ENCODE data around the gene GULP1. TPM values are rescaled to one million over a fixed set of nuclear protein-coding genes. Genes with fewer than 3 reads are reported as not detected.

Gene GULP1
- total and polyA plus RNA-seq, 7 experiments from 2014 or later, result not detected

- Histone ChIP-seq H3K4me3 (ENCODE audit: low read length) (no peak overlapping the region), H3K4me1 (ENCODE audit: control insufficient read depth in 2 of 2, insufficient read depth in 2 of 2, low read length in 2 of 2) (no peaks in the 10 kb centered on the region), H3K27ac (ENCODE audit: low read depth, low read length) (no peak overlapping the region), H3K9me3 (ENCODE audit: control insufficient read depth in 2 of 3, low read length in 3 of 3) (no peaks in the 10 kb centered on the region), H3K27me3 (ENCODE audit: control insufficient read depth in 2 of 2, insufficient read depth in 2 of 2, low read length in 2 of 2) (no peaks in the 10 kb centered on the region), H3K36me3 (ENCODE audit: control insufficient read depth in 2 of 3, insufficient read depth in 3 of 3, low read length in 3 of 3) (no peaks in the 10 kb centered on the region)
- no peak overlapping the region for H3K27ac Mint-ChIP-seq
- no peaks in the 10 kb centered on the region for H3K4me1 Mint-ChIP-seq
- ChIA-PET CTCF (no interaction called here), POLR2A (no interaction called here)
- intact Hi-C loops (cut with micrococcal nuclease), result no loop called here
- no peaks in the 10 kb centered on the region for H3K36me3 Mint-ChIP-seq
- no peak overlapping the region for H3K4me3 Mint-ChIP-seq
- peaks cover 0 to 6% (median 0%) of the 10 kb centered on the region in 11 donors for H3K9me3 Mint-ChIP-seq
- ATAC-seq (no peak), DNase-seq (no peak)
- H3K27me3 Mint-ChIP-seq, result peaks cover 0 to 6% (median 0%) of the 10 kb centered on the region in 5 donors
Measured at GRCh38 chr2:188444106-188444835, 152.6 kb downstream of the GULP1 start.

DNA sequence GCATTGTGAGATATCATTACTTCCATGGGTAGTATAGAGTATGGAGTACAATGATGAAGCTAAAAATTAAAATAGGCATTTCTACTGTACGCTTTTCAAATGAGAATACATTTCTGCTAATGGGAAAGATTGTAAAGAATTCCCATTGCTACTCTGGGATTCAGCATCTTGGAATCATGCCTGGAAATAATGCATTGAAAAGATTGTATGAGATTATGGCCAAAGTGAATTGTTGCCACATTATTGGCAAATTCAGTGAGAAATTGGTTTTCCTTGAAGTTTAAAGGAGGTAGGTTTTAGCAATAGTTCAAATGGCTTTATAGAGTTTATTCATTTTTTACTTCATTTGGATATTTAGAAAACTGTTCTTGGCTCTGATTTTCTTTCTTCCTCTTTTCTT is 157.9 kb downstream of the GULP1 start:
- DNase-seq, result no peak
- CTCF ChIA-PET, result no interaction called here

DNA sequence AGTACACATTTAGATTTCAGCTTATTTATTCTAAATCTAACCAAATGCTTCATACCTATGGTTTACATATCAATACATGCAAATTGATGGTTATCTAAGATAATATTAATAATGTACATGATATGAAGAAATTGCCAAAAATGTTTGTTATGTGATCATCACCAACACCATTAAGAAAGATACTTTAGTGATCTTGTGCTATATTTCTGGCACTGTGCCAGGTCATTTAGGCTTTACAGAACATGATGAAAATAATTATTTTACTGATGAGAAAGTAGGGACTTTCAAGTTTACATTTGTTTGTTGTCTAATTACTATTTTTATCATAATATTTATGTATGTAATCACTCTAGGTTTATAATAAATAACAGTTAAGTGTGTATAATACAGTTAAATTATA is 158.3 kb downstream of the GULP1 start:
- Histone ChIP-seq H3K36me3 (ENCODE audit: control insufficient read depth in 2 of 3, insufficient read depth in 3 of 3, low read length in 3 of 3) (no peaks in the 10 kb centered on the region), H3K4me3 (ENCODE audit: low read length) (no peak overlapping the region), H3K4me1 (ENCODE audit: control insufficient read depth in 2 of 2, insufficient read depth in 2 of 2, low read length in 2 of 2) (no peaks in the 10 kb centered on the region), H3K9me3 (ENCODE audit: control insufficient read depth in 2 of 3, low read length in 3 of 3) (no peaks in the 10 kb centered on the region), H3K27ac (ENCODE audit: low read depth, low read length) (no peak overlapping the region), H3K27me3 (ENCODE audit: control insufficient read depth in 2 of 2, insufficient read depth in 2 of 2, low read length in 2 of 2) (no peaks in the 10 kb centered on the region)
- no peaks in the 10 kb centered on the region for H3K4me1 Mint-ChIP-seq
- no peaks in the 10 kb centered on the region for H3K36me3 Mint-ChIP-seq
- peaks cover 0 to 6% (median 0%) of the 10 kb centered on the region in 11 donors for H3K9me3 Mint-ChIP-seq
- ChIA-PET CTCF (no interaction called here), POLR2A (no interaction called here)
- H3K27ac Mint-ChIP-seq, result no peak overlapping the region
- H3K27me3 Mint-ChIP-seq, result peaks cover 0 to 10% (median 0%) of the 10 kb centered on the region in 5 donors
- ATAC-seq (no peak), DNase-seq (no peak)
- H3K4me3 Mint-ChIP-seq, result no peak overlapping the region
- intact Hi-C loops (cut with micrococcal nuclease), result no loop called here

More for the DNA sequence above, 157.9 kb downstream of the GULP1 start:
- Histone ChIP-seq H3K27ac (ENCODE audit: low read depth, low read length) (no peak overlapping the region), H3K9me3 (ENCODE audit: control insufficient read depth in 2 of 3, low read length in 3 of 3) (no peaks in the 10 kb centered on the region), H3K4me3 (ENCODE audit: low read length) (no peak overlapping the region), H3K27me3 (ENCODE audit: control insufficient read depth in 2 of 2, insufficient read depth in 2 of 2, low read length in 2 of 2) (no peaks in the 10 kb centered on the region), H3K36me3 (ENCODE audit: control insufficient read depth in 2 of 3, insufficient read depth in 3 of 3, low read length in 3 of 3) (no peaks in the 10 kb centered on the region), H3K4me1 (ENCODE audit: control insufficient read depth in 2 of 2, insufficient read depth in 2 of 2, low read length in 2 of 2) (no peaks in the 10 kb centered on the region)
- ATAC-seq, result no peak
- H3K27me3 Mint-ChIP-seq, result peaks cover 0 to 10% (median 0%) of the 10 kb centered on the region in 5 donors
- H3K27ac Mint-ChIP-seq, result no peak overlapping the region
- peaks cover 0 to 6% (median 0%) of the 10 kb centered on the region in 11 donors for H3K9me3 Mint-ChIP-seq
- H3K36me3 Mint-ChIP-seq, result no peaks in the 10 kb centered on the region
- no peak overlapping the region for H3K4me3 Mint-ChIP-seq
- intact Hi-C loops (cut with micrococcal nuclease), result no loop called here
- H3K4me1 Mint-ChIP-seq, result no peaks in the 10 kb centered on the region
- POLR2A ChIA-PET, result no interaction called here

DNA sequence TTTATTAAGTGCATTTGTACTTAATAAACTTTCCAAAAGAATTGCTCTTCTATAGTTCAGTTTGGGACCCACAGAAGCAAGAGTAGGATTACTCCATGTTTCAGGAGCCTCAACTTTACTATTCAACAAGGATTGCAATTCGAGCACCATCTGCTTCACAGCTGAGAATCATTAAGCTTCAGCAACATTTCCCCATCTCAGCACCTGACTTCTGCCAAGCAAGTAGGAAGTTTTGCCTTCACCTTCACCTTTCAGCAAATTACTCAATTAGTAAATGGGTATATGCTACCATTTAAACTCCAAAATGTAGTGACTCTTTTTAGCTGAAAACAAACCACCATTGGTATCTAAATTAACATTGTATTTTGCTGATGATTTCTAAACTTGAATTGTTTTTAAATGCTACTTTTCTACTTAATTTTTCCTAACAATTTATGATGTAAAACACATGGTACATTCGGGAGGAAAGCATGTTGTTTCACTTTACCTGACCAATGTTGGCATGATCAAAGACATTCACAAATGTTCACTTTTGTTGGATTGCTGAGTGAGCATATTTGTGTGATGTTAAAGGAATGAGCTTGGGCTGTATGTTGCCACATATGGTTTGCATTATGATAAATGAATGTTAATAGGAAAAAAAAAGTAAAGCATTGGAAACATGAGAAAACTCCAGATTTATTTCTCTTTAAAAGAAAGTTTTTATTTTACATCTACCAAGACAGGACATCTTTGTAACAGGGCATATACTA is 159.2 kb downstream of the GULP1 start:
- H3K9me3 ChIP-seq (ENCODE audit: control insufficient read depth in 2 of 3, low read length in 3 of 3), result no peaks in the 10 kb centered on the region
- H3K27ac ChIP-seq (ENCODE audit: low read depth, low read length), result no peak overlapping the region
- intact Hi-C loops (cut with micrococcal nuclease), result no loop called here
- ATAC-seq (no peak), DNase-seq (no peak)
- H3K4me3 ChIP-seq (ENCODE audit: low read length), result no peak overlapping the region
- ChIA-PET POLR2A (no interaction called here), CTCF (no interaction called here)
- H3K36me3 Mint-ChIP-seq, result no peaks in the 10 kb centered on the region
- no peak overlapping the region for H3K27ac Mint-ChIP-seq
- H3K4me1 ChIP-seq (ENCODE audit: control insufficient read depth in 2 of 2, insufficient read depth in 2 of 2, low read length in 2 of 2), result no peaks in the 10 kb centered on the region
- no peaks in the 10 kb centered on the region for H3K27me3 ChIP-seq (ENCODE audit: control insufficient read depth in 2 of 2, insufficient read depth in 2 of 2, low read length in 2 of 2)
- peaks cover 0 to 10% (median 0%) of the 10 kb centered on the region in 5 donors for H3K27me3 Mint-ChIP-seq
- H3K4me3 Mint-ChIP-seq, result no peak overlapping the region
- no peaks in the 10 kb centered on the region for H3K4me1 Mint-ChIP-seq
- H3K9me3 Mint-ChIP-seq, result peaks cover 0 to 10% (median 0%) of the 10 kb centered on the region in 11 donors
- no peaks in the 10 kb centered on the region for H3K36me3 ChIP-seq (ENCODE audit: control insufficient read depth in 2 of 3, insufficient read depth in 3 of 3, low read length in 3 of 3)

GRCh38 chr2:188452084-188452483 is 160.4 kb downstream of the GULP1 start:
- no peak for DNase-seq
- Mint-ChIP-seq H3K27me3 (peaks cover 0 to 6% (median 0%) of the 10 kb centered on the region in 5 donors), H3K4me3 (no peak overlapping the region), H3K9me3 (peaks cover 0 to 5% (median 0%) of the 10 kb centered on the region in 11 donors), H3K27ac (no peak overlapping the region), H3K36me3 (no peaks in the 10 kb centered on the region), H3K4me1 (no peaks in the 10 kb centered on the region)
- H3K36me3 ChIP-seq (ENCODE audit: control insufficient read depth in 2 of 3, insufficient read depth in 3 of 3, low read length in 3 of 3), result no peaks in the 10 kb centered on the region
- H3K9me3 ChIP-seq (ENCODE audit: control insufficient read depth in 2 of 3, low read length in 3 of 3), result no peaks in the 10 kb centered on the region
- H3K27me3 ChIP-seq (ENCODE audit: control insufficient read depth in 2 of 2, insufficient read depth in 2 of 2, low read length in 2 of 2), result no peaks in the 10 kb centered on the region
- no peaks in the 10 kb centered on the region for H3K4me1 ChIP-seq (ENCODE audit: control insufficient read depth in 2 of 2, insufficient read depth in 2 of 2, low read length in 2 of 2)
- H3K4me3 ChIP-seq (ENCODE audit: low read length), result no peak overlapping the region
- H3K27ac ChIP-seq (ENCODE audit: low read depth, low read length), result no peak overlapping the region
- intact Hi-C loops (cut with micrococcal nuclease), result no loop called here
- CTCF ChIA-PET, result no interaction called here
- POLR2A ChIA-PET, result no interaction called here
- no peak for ATAC-seq

DNA sequence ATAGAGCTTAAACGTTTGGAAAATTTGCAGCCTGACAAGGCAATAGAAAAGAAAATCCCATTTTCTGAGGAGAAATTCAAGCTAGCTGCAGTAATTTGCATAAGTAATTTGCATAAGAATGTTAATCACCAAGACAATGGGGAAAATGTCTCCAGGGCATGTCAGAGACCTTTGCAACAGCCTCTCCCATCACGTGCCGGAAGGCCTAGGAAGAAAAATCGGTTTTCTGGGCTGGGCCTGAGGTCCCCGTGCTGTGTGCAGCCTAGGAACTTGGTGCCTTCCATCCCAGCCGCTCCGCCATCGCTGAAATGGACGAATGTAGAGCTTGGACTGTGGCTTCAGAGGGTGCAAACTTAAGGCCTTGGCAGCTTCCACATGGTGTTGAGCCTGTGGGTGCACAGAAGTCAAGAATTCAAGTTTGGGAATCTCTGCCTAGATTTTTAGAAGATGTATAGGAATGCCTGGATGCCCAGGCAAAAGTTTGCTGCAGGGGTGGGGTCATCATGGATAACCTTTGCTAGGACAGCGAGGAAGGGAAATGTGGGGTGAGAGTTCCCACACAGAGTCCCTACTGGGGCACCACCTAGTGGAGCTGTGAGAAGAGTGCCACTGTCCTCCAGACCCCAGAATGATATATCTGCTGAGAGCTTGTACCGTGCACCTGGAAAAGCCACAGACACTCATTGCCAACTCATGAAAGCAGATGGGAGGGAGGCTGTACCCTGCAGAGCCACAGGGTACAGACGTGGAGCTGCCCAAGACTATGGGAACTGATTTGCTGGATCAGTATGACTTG is 164.6 kb downstream of the GULP1 start:
- H3K9me3 Mint-ChIP-seq, result peaks cover 0 to 5% (median 0%) of the 10 kb centered on the region in 11 donors
- CTCF ChIA-PET, result no interaction called here

More for the DNA sequence above, 164.6 kb downstream of the GULP1 start:
- Histone ChIP-seq H3K4me3 (ENCODE audit: low read length) (no peak overlapping the region), H3K27me3 (ENCODE audit: control insufficient read depth in 2 of 2, insufficient read depth in 2 of 2, low read length in 2 of 2) (no peaks in the 10 kb centered on the region), H3K9me3 (ENCODE audit: control insufficient read depth in 2 of 3, low read length in 3 of 3) (no peaks in the 10 kb centered on the region), H3K36me3 (ENCODE audit: control insufficient read depth in 2 of 3, insufficient read depth in 3 of 3, low read length in 3 of 3) (no peaks in the 10 kb centered on the region), H3K4me1 (ENCODE audit: control insufficient read depth in 2 of 2, insufficient read depth in 2 of 2, low read length in 2 of 2) (no peaks in the 10 kb centered on the region), H3K27ac (ENCODE audit: low read depth, low read length) (no peak overlapping the region)
- Mint-ChIP-seq H3K36me3 (no peaks in the 10 kb centered on the region), H3K4me1 (no peaks in the 10 kb centered on the region), H3K4me3 (no peak overlapping the region), H3K27me3 (peaks cover 0 to 4% (median 0%) of the 10 kb centered on the region in 5 donors), H3K27ac (no peak overlapping the region)
- POLR2A ChIA-PET, result no interaction called here
- DNase-seq (no peak), ATAC-seq (no peak)
- intact Hi-C loops (cut with micrococcal nuclease), result no loop called here
